ENCODE measurements around the gene IFNAR2.
"Not testable (repeated sequence)": the region's sequence is repeated elsewhere in the genome, so short reads cannot be mapped to it uniquely, and the experiment has no call there.

Gene IFNAR2

GRCh38 chr21:33234635-33235520 is 5.1 kb downstream of the IFNAR2 start:
- in situ Hi-C loops (cut with HindIII; ENCODE audit: low sequenced_read_pairs) = no loop called here
- no peak for DNase-seq (ENCODE audit: low read depth)
- no peak for TF ChIP-seq CTCF (IDR thresholded peaks at IDR 0.05; ENCODE audit: low read depth, low read length, missing control alignments)
- H3K4me3 ChIP-seq (ENCODE audit: low read depth, low read length) = no peak overlapping the region

GRCh38 chr21:33236013-33236686 is 6.4 kb downstream of the IFNAR2 start:
- no peak for TF ChIP-seq CTCF (IDR thresholded peaks at IDR 0.05; ENCODE audit: low read depth, low read length, missing control alignments)
- H3K4me3 ChIP-seq (ENCODE audit: low read depth, low read length) = no peak overlapping the region
- DNase-seq (ENCODE audit: low read depth) = no peak
- in situ Hi-C loops (cut with HindIII; ENCODE audit: low sequenced_read_pairs) = no loop called here

GRCh38 chr21:33236766-33237165 is 7.0 kb downstream of the IFNAR2 start:
- in situ Hi-C loops (cut with HindIII; ENCODE audit: low sequenced_read_pairs) = no loop called here
- H3K4me3 ChIP-seq (ENCODE audit: low read depth, low read length) = no peak overlapping the region
- TF ChIP-seq CTCF (IDR thresholded peaks at IDR 0.05; ENCODE audit: low read depth, low read length, missing control alignments) = no peak
- DNase-seq (ENCODE audit: low read depth) = no peak

GRCh38 chr21:33237486-33237885 is 7.7 kb downstream of the IFNAR2 start:
- DNase-seq (ENCODE audit: low read depth) = no peak
- TF ChIP-seq CTCF (IDR thresholded peaks at IDR 0.05; ENCODE audit: low read depth, low read length, missing control alignments) = no peak
- no peak overlapping the region for H3K4me3 ChIP-seq (ENCODE audit: low read depth, low read length)
- in situ Hi-C loops (cut with HindIII; ENCODE audit: low sequenced_read_pairs) = no loop called here

- no peak for DNase-seq (ENCODE audit: low read depth)
- in situ Hi-C loops (cut with HindIII; ENCODE audit: low sequenced_read_pairs) = no loop called here
- no peak for TF ChIP-seq CTCF (IDR thresholded peaks at IDR 0.05; ENCODE audit: low read depth, low read length, missing control alignments)
- H3K4me3 ChIP-seq (ENCODE audit: low read depth, low read length) = no peak overlapping the region
These were observed 8.4 kb downstream of the IFNAR2 start for GRCh38 chr21:33238146-33238545.

GRCh38 chr21:33238565-33239255 is 9.0 kb downstream of the IFNAR2 start:
- DNase-seq (ENCODE audit: low read depth) = no peak
- no peak overlapping the region for H3K4me3 ChIP-seq (ENCODE audit: low read depth, low read length)
- no peak for TF ChIP-seq CTCF (IDR thresholded peaks at IDR 0.05; ENCODE audit: low read depth, low read length, missing control alignments)
- in situ Hi-C loops (cut with HindIII; ENCODE audit: low sequenced_read_pairs) = no loop called here

GRCh38 chr21:33239559-33240127 is 9.9 kb downstream of the IFNAR2 start:
- in situ Hi-C loops (cut with HindIII; ENCODE audit: low sequenced_read_pairs); DNase-seq (ENCODE audit: low read depth); H3K4me3 ChIP-seq (ENCODE audit: low read depth, low read length): not testable (repeated sequence)
